ENCODE data around the gene C2orf92.

- TF ChIP-seq CTCF (IDR thresholded peaks at IDR 0.05; ENCODE audit: borderline replicate concordance, extremely low read depth, low read length, poor library complexity, severe bottlenecking) = no peak
- TF ChIP-seq EZH2 (IDR thresholded peaks at IDR 0.05; ENCODE audit: borderline replicate concordance, low read depth, low read length, severe bottlenecking) = no peak
These were observed 16.0 kb upstream of the C2orf92 start for GRCh38 chr2:97653473-97653872.

Data from DND-41 (cell line).